ENCODE results near the gene GAS2L1.

The GAS2L1 gene

DNA sequence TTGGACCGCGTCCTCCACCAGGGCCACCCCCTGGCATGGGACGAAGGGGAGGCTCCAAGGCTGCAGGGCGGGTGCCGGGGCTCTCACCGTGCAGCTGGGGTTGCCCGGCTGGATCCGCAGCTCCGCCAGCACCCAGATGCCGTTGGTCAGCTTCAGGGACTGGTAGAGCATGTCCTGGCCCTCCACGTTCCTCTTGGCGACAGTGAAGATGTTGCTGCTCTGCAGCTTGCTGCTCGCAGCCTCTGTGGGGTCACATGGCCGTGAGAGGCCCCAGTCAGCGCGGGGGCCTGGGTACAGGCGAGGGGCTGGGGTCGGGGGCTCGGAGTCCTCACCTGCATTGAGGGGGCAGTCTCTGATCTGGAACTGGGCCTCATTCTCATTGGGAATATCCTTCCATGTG lies 23.8 kb downstream of the GAS2L1 start:
- no peak for TF ChIP-seq POLR2A (IDR thresholded peaks at IDR 0.05; ENCODE audit: low read depth, low read length)
- TF ChIP-seq SPI1 (IDR thresholded peaks at IDR 0.05; ENCODE audit: low read depth, low read length): no peak
- TF ChIP-seq POU2F2 (IDR thresholded peaks at IDR 0.05; ENCODE audit: low read depth, low read length): no peak
- no peak for TF ChIP-seq TAF1 (IDR thresholded peaks at IDR 0.05; ENCODE audit: low read depth, low read length)
- TF ChIP-seq POLR2AphosphoS5 (IDR thresholded peaks at IDR 0.05; ENCODE audit: low read depth, low read length): no peak
- TF ChIP-seq PAX5 (IDR thresholded peaks at IDR 0.05; ENCODE audit: insufficient read depth, low read length, severe bottlenecking): no peak

GRCh38 chr22:29330753-29331152 lies 24.3 kb downstream of the GAS2L1 start:
- TF ChIP-seq POLR2A (IDR thresholded peaks at IDR 0.05; ENCODE audit: low read depth, low read length) (no peak), PAX5 (IDR thresholded peaks at IDR 0.05; ENCODE audit: insufficient read depth, low read length, severe bottlenecking) (no peak)
- DNase-seq (ENCODE audit: insufficient read length, low spot score): no peak
- FAIRE-seq: no peak

More for the DNA sequence above, 23.8 kb downstream of the GAS2L1 start:
- FAIRE-seq (no peak), DNase-seq (ENCODE audit: insufficient read length, low spot score) (no peak)

GRCh38 chr22:29331213-29331612 lies 24.8 kb downstream of the GAS2L1 start:
- TF ChIP-seq SPI1 (IDR thresholded peaks at IDR 0.05; ENCODE audit: low read depth, low read length) (no peak), POLR2A (IDR thresholded peaks at IDR 0.05; ENCODE audit: low read depth, low read length) (no peak), POU2F2 (IDR thresholded peaks at IDR 0.05; ENCODE audit: low read depth, low read length) (no peak)
- no peak for FAIRE-seq
- no peak for DNase-seq (ENCODE audit: insufficient read length, low spot score)

DNA sequence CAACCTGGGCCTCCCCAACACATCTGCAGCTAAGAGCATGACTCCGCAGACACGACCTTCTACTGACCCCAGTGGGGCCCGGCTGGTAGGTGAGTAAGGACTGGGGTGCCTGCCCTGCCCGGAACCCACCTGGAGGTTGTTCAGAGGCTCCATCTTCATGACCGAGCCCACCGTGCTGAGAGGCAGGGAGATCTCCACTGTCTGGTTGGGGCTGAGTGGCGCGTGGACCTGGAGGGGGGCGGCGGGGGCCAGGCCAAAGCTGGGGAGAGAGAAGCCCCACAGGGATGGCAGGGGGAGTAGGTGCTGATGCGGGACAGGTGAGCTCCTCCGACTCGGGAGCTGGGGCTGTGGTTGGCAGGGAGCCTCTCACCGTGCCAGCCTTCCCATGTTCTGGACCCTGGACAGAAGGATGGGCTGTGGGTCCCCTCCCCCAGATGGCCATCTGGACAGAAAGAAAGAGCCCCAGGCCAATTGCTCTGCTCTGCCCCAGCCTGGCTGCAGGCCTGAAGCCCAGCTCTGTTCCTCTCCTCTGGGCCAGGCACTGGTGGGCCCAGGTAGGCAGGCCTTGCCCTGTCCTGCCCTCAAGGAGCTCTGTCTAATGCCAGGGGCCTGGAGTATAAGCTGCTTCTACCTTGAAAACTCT lies 25.3 kb downstream of the GAS2L1 start:
- FAIRE-seq (no peak), DNase-seq (ENCODE audit: insufficient read length, low spot score) (no peak)
- TF ChIP-seq POLR2A (IDR thresholded peaks at IDR 0.05; ENCODE audit: low read depth, low read length): no peak
- TF ChIP-seq SPI1 (IDR thresholded peaks at IDR 0.05; ENCODE audit: low read depth, low read length): no peak
- no peak for TF ChIP-seq TAF1 (IDR thresholded peaks at IDR 0.05; ENCODE audit: low read depth, low read length)
- no peak for TF ChIP-seq POLR2AphosphoS5 (IDR thresholded peaks at IDR 0.05; ENCODE audit: low read depth, low read length)
- no peak for TF ChIP-seq POU2F2 (IDR thresholded peaks at IDR 0.05; ENCODE audit: low read depth, low read length)
- TF ChIP-seq PAX5 (IDR thresholded peaks at IDR 0.05; ENCODE audit: insufficient read depth, low read length, severe bottlenecking): no peak

DNA sequence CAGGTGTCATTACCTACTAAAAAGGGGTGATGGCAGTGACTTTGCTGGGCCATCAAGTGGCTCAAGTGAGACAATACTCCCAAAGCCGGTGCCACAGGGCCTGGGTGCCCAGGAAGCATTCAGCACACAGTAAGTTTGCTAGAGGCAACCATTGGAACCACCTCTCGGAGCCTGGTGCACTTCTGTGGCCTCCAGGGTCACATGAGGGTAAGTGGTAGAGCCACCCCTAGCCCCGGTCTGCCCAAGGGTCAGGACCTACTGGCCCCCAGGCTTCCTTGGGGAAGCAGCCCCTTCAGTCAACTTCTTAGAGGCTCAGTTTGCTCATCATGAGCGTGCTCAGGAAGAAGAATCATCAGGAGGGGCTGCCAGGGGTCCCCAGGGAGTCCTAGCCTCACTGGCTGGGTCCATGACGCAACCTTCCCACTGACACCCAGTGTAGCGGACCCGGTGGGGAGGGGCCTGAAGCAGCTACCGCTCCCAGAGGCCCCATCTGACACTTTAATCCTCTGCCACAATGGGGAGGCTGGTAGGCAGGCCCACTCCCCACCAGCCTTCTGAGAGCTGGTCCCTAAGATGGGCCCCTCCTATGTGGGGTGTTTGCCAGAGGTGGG lies 26.5 kb downstream of the GAS2L1 start:
- DNase-seq (ENCODE audit: insufficient read length, low spot score) (no peak), FAIRE-seq (no peak)
- no peak for TF ChIP-seq SPI1 (IDR thresholded peaks at IDR 0.05; ENCODE audit: low read depth, low read length)
- TF ChIP-seq POLR2AphosphoS5 (IDR thresholded peaks at IDR 0.05; ENCODE audit: low read depth, low read length): no peak
- TF ChIP-seq TAF1 (IDR thresholded peaks at IDR 0.05; ENCODE audit: low read depth, low read length): no peak
- no peak for TF ChIP-seq POLR2A (IDR thresholded peaks at IDR 0.05; ENCODE audit: low read depth, low read length)
- no peak for TF ChIP-seq PAX5 (IDR thresholded peaks at IDR 0.05; ENCODE audit: insufficient read depth, low read length, severe bottlenecking)
- no peak for TF ChIP-seq POU2F2 (IDR thresholded peaks at IDR 0.05; ENCODE audit: low read depth, low read length)

DNA sequence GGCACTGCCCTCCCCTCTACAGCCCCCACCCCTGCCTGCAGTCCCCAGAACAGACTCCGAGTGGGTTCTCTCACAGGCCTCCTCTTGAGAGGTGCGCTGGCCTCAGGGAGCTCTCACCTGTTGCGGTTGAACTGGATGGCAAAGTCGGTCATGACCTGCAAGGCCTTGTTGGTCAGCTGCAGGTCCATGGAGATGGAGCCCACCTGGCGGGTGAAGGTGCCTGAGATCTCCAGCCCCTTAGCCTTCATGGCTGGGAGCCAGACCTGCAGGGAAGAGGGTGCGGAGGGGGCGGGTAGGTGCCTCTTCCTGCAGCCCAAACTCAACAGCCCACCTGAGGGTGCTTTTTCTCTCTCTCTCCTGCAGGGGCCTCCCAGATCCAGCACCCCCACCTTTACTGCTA lies 27.7 kb downstream of the GAS2L1 start:
- TF ChIP-seq POLR2A (IDR thresholded peaks at IDR 0.05; ENCODE audit: low read depth, low read length) (no peak), POU2F2 (IDR thresholded peaks at IDR 0.05; ENCODE audit: low read depth, low read length) (no peak), POLR2AphosphoS5 (IDR thresholded peaks at IDR 0.05; ENCODE audit: low read depth, low read length) (no peak), SPI1 (IDR thresholded peaks at IDR 0.05; ENCODE audit: low read depth, low read length) (no peak), PAX5 (IDR thresholded peaks at IDR 0.05; ENCODE audit: insufficient read depth, low read length, severe bottlenecking) (no peak), TAF1 (IDR thresholded peaks at IDR 0.05; ENCODE audit: low read depth, low read length) (no peak)
- FAIRE-seq (no peak), DNase-seq (ENCODE audit: insufficient read length, low spot score) (no peak)

DNA sequence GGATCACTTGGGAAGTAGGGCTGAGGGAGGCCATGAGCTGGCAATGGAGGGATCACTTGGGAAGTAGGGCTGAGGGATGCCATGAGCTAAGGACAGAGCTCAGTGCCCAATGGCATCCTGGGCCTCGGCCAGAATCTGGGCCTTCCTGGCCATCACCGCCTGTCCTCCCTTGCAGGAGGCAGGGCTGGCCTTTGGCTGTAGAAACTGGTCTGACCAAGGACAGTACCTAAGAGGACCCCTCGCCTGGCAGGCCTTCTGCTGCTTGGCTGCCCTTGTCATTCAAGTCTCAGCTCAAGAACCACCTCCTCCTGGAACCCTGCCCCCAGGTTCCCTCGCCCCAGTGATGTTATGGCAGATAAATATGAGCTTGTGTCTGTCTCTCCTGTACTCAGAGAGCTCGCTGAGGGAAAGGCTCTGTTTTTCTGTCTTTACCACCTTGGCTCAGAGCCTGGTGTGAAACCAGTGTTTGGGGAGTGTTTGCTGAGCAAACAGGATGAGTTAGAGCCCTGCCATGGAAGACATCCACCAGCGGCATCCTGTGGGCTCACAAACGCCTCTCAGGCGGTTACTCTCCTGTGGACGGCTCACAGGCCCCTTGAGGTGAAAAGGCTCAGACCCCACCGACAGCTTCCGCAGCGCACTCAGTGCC lies 28.4 kb downstream of the GAS2L1 start:
- TF ChIP-seq PAX5 (IDR thresholded peaks at IDR 0.05; ENCODE audit: insufficient read depth, low read length, severe bottlenecking) (no peak), TAF1 (IDR thresholded peaks at IDR 0.05; ENCODE audit: low read depth, low read length) (no peak)
- no peak for DNase-seq (ENCODE audit: insufficient read length, low spot score)
- no peak for FAIRE-seq

DNA sequence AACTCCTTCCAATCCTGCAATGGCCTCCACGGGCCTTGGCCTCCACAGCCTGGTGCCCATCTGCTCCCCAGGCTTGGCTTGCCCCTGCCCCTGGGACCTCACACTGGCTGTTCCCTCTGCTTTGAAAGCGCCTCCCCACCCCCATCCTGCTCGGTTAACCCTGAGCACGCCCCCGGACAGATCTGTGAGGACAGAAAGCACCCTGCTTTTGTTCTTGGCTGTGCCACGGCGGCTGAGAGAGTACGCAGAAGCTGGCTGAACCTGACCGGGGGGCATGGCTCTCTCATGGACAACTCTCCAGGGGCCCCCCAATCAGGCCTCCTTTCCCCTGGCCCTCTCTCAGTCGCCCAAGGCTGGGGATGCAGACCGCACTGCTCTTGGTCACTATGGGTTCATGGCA lies 29.2 kb downstream of the GAS2L1 start:
- FAIRE-seq (no peak), DNase-seq (ENCODE audit: insufficient read length, low spot score) (no peak)
- TF ChIP-seq SPI1 (IDR thresholded peaks at IDR 0.05; ENCODE audit: low read depth, low read length) (no peak), POLR2A (IDR thresholded peaks at IDR 0.05; ENCODE audit: low read depth, low read length) (no peak), POLR2AphosphoS5 (IDR thresholded peaks at IDR 0.05; ENCODE audit: low read depth, low read length) (no peak), PAX5 (IDR thresholded peaks at IDR 0.05; ENCODE audit: insufficient read depth, low read length, severe bottlenecking) (no peak), POU2F2 (IDR thresholded peaks at IDR 0.05; ENCODE audit: low read depth, low read length) (no peak), TAF1 (IDR thresholded peaks at IDR 0.05; ENCODE audit: low read depth, low read length) (no peak)

DNA sequence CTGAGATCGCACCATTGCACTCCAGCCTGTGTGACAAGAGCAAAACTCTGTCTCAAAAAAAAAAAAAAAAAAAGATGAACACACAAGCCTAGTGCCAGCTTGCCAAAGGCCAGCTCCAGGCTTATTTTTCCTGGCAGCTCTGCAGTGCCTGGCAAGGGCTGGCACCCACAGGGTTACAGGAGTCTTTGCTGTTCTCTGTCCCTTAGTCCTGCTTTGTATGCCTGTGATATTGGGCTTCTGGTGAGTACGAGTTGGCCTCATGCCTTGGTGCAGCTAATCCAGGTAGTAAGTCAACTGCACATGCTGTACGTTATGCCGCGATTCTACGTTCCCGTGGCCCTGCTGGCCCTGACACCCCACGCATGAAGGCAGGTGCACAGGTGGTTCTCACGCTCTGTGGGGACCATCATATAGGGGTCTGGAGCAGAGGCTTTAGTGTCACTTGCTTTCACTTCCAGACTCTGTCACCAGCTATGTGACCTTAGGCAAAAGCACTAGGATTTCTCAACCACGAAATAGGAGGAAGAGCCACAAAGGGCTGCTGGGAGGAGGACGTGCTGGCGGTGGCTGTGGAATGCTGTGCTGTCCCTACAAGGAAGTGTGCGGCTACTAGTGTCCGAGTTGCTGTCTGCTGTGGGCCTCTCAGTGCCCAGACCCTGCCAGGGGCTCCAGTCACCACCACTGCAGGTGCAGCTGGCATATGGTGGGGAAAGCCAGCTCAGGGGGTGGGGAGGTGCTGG lies 30.5 kb downstream of the GAS2L1 start:
- TF ChIP-seq TAF1 (IDR thresholded peaks at IDR 0.05; ENCODE audit: low read depth, low read length) (no peak), POLR2A (IDR thresholded peaks at IDR 0.05; ENCODE audit: low read depth, low read length) (no peak), POLR2AphosphoS5 (IDR thresholded peaks at IDR 0.05; ENCODE audit: low read depth, low read length) (no peak), POU2F2 (IDR thresholded peaks at IDR 0.05; ENCODE audit: low read depth, low read length) (no peak), PAX5 (IDR thresholded peaks at IDR 0.05; ENCODE audit: insufficient read depth, low read length, severe bottlenecking) (no peak), SPI1 (IDR thresholded peaks at IDR 0.05; ENCODE audit: low read depth, low read length) (no peak)
- DNase-seq (ENCODE audit: insufficient read length, low spot score) (no peak), FAIRE-seq (no peak)

Data from GM12891 (cell line).